Kasumi-1 (cell line): ENCODE data around the gene OPA1.

Experiments used
- DNase-seq, 2 experiments: peaks; one replicate each; lab custom pipeline; 2025; lab: John Stamatoyannopoulos, UW

OPA1 gene

DNA sequence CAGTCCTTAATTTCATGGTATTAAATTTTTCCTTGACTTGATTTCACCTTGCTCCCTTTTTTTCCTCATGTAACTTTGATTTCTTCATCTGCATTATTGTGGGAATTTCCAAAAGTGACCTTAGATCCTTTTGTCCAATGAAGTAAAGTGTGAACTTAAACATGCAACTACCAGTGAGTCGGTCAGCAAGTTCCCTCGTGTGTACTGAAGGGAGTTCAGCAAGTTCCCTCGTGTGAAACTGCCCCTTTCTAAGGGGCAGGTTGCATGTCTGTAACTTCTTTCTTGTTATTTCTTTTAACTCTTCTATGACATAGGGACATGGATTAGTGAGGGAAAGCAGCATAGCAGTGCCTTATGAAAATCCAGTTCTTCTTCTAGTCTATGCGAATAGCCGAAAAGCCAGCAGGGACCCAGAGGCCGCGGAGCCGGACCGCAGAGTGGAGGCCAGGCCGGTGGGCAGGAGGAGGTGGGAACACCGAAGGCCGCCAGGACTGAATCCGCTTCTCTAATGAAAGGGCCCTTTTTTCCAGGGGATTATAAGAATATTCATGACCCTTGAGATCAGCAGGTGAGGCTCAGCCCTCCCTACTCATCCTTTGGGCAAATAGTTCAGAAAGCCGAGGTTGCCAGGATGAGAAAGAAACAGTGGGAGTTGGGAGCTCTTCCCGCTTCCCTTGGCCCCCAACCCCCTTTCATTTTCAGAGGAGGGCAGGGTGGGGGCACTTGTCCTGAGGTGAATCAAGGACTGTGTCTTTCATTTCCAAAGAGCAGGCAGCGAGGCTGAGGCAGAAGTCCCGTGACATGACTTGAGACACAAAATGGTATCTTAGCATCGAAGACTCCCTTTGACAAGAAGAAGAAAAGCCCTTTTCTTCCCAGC is 117.5 kb downstream of the OPA1 start:
- no peak for DNase-seq

DNA sequence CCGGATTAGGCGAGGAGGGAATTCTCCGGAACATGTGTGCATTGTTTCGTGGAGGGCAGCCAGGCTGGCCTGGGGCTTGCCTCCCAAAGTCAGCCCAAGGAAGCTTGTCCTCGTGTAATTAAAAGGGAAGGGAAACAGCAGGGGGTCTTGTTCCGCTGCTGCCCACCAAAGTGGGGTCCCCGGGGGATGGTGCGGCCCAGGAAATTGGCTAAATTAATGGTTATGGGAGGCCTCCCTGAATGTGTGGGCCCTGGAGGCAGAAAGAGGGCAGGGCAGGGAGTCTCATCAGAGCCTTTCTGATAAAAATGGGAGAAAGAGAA is 118.1 kb downstream of the OPA1 start:
- DNase-seq: no peak

DNA sequence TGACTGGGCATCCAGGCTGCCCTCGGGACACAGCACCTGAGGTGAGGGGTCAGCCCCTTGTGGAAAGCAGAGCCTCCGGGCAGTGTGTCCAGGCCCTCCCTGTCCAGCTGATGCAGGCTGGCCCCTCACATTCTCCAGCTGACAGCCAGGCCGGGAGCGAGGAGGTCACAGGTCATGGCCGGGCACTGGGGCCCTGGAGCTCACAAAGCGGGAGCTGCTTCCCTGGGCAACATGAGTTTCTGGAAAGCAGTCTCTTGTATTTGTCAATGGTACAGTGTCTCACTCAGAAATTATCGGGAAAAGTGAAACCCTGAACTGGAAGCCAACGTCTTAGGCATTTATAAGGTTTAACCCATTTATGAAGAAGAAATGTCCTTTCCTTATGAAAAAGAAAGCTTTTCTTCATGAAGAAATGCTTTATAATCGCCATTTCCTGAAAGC is 118.5 kb downstream of the OPA1 start:
- no peak for DNase-seq

DNA sequence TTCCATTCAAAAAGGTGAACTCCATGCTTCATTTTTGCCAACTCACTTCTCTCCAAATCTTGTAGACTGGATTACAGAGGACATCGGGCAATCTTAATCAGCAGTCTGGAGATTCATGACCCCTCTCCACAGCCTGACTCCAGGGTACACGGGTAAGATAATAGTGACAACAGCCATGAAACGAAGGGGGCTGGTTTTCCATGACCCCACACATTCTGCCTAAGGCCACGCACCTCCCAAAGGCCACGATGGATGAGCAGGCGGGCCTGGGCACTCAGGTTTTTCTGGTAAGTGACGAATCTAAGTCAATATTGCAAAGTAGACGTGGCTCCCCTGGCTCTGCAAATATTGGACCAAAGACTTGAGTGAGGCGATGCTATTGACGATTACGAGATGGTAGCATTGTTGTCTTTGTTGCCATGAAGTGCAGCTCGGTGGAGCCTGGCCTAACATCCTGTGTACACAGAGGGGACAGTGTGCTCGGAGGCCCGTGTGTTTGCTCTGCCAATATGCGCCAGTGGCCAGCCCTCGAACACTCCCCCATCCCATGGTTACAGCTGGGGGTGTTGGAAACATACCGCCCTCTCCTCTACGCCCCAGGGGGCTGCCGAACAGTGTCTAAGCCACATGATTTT is 119.1 kb downstream of the OPA1 start:
- no peak for DNase-seq

DNA sequence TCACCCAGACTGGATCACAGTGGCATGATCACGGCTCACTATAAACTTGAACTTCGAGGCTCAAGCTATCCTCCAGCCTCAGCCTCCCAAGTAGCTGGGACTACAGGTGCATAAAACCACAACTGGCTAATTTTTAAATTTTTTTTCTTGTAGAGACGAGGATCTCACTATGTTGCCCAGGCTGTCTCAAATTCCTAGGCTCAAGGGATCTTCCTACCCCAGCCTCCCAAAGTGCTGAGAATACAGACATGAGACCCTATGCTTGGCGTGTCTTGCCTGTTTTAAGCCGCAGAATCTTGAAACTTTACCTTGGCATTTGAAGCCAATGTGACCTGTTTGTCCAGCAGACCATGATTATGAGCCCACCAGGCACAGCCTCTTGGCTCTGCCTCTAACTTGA is 119.9 kb downstream of the OPA1 start:
- no peak for DNase-seq

DNA sequence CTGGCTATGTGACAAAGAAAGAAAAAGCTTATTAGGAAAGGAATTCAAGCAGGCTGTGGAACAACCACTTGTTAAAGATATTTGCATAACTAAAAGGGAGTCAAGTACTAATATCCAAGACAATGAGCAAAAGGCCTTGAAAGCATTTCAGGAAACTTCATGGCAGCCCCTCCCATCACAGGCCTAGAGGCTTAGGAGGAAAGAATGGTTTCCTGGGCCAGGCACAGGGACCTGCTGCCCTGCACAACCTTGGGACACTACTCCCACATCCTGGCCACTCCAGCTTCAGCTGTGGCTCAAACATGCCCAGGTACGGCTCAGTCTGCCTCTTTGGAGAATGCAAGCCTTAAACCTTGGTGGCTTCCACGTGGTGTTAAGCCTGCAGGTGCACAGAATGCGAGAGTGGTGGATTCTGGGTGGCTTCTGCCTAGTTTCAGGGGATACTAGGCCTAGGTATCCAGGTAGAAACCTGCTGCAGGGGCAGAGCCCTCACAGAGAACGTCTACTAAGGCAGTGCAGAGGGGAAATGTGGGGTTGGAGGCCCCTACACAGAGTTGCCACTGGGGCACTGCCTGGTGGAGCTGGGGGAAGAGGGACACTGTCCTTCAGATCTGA is 121.6 kb downstream of the OPA1 start:
- DNase-seq: no peak

DNA sequence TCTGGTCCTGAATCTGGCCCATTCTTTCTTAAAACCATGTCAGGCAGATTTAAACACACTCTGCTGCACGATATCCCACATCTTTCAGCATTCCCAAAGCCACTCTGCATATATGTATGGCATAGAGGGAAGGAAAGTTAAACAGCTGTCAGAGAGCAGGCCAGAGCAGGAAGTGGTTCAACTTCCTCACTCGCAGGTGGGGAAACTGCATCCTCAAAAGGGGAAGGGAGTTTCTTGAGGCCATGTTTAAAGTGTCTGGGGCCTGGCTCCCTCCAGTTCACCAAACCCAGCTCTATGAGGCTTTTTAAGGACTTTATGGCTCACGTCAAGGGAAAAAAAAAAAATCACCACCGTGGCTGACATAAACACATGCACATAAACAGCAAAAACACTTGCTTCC is 123.1 kb downstream of the OPA1 start:
- peak; percentile 72 for DNase-seq

DNA sequence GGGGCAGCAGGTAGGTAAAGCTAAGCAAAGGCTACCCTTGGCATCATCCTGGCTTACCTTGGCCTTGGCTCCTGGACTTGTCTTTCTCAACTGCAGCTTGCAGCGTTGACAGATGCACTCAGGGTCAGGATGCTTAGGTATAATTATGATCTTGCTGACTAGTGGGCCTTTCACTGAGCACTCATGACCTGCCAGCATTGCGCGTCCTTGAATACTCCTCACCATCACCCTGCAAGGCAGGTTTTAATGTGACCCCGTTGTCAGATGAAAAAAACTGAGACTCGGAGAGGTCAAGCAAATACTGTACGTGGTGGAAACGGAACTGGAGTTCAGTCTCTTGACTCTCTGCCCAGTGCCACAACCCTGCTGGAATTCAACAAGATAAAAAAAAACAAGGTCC is 126.7 kb downstream of the OPA1 start:
- DNase-seq: no peak

DNA sequence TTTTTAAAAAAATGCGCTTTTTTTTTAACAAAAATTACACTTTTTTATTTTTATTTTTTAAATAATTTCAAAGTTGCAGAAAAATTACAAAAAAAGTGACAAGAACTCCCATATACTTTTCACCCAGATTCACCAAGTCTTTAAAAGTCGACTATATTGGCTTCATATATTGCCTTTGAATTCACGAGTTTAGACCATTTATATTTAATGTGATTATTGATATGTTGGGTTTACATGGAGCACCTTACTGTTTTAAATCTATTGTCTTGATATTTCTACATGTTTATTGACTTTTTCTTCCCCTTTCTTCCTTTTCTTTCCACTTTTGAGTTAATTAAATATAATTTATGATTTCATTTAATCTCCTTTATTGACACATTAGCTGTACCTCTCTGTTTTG is 127.2 kb downstream of the OPA1 start:
- no peak for DNase-seq

DNA sequence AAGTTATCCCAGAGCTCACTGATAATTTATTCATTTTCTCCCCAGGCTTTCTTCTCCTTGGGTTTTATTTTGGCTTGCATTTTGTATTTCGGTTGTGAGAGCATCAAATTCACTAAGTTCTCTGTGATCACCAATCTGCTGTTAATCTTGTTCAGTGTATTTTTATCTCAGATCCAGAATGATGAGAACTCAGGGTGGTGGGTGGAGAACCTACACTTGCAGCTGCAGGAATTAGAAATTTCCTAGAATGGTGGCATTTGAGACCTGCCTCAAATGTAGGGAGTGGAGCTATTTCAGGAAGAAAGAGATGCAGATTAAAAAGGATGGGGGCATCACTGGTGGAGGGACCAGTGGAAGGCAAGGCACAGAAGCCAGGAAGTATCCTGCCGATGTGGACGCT is 129.6 kb downstream of the OPA1 start:
- no peak for DNase-seq

DNA sequence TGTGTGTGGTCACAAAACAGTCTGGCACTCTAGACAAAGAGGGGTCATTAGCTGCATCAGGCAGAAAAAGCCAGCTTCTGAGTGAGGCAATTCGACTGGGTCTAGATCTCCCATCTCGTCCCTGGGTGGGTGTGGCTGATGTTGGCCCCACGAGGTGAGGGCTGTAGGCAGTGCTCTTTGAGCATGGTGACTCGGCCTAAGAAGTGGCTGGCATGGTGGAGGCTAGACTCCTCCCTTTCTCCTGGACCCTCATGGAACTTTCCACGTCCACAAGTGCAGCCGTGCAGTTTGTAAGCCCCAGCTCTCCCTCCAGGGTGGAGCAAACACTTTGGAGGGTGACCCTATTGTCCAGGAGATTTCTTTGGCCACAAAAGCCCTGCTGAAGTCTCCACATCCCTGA is 134.1 kb downstream of the OPA1 start:
- no peak for DNase-seq

DNA sequence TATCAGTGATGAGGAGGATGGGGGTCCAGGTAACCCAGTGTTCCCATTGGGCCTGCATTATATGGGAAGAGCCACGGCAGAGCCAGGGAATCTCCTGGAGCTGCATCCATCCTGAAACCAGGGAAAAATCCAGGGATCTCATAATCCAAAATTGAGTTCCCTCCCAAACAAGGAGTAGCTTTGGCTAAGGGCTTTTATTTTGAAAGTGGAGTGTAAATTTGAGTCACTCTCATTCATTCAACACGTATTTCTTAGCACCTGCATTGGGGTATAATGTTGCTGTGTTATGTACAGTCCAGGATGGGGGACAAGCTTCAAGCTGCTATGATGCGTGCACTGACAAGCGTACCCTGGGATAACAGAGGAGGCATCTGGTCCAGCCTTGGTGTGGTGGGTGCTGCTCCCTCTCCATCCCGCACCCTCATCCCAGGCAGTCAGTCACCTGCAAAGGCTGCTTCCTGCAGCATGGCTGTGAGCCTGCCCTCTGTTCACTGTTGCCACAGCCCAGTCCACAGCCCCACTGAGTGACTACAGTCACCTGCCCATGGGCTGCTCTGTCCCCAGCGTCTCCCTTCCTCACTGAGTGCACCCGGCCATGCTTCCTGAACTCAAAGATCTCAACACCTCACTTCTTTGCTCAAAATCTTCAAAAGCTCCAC is 135.6 kb downstream of the OPA1 start:
- no peak for DNase-seq

DNA sequence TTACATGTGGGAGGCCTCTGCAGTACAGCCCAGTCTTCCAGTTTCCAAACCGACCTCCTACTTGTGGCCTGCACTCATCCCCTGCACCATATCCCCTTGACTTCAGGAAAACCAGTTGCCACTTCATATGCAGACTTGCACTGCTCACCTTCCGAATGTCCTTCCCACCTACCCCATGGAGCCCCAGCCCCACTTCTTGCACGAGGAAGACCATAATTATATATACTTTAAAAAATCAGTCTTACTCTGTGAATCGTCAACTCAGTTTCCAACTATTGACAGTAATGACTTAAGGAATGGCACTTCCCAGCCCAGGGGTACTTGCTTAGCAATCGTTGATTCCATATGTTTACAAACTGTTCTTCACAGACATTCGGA is 136.1 kb downstream of the OPA1 start:
- no peak for DNase-seq

DNA sequence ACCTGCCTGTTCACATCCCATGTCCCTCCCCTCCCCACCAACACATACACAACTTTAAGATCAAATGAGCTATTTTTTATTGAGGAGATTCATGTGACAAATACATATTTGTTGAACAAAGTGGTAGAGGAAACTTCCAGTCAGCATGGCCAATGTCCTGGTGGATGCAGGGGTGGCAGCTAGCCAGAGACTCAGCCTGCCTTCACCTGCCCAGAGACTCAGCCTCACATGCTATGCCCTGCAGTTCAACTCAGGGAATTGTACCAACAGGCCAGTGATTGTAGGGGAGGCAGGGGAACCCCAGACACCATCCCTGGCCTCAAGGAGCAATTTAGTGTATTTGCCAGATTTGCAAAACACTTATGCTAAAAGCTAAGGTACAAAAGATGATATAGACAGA is 136.6 kb downstream of the OPA1 start:
- no peak for DNase-seq

DNA sequence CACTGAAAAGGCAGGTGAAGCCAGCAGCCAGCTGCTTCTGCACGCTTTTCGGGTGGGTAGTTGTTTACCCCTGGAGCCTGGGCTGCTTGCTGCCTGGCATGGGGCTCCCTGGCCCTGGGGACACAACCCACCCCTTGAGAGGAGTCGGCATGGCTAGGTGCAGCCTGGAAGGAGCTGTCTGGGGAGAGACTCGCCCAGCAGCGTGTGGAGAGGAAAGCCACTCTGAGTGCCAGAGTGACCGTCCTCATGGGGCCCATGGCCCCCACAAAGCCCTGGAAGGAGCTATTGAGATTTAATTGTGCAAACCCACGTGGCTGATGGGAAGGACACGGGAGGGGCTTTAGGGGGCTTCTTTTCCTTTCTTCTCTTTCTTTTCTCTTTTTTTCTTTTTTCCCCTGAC is 137.5 kb downstream of the OPA1 start:
- DNase-seq: no peak

DNA sequence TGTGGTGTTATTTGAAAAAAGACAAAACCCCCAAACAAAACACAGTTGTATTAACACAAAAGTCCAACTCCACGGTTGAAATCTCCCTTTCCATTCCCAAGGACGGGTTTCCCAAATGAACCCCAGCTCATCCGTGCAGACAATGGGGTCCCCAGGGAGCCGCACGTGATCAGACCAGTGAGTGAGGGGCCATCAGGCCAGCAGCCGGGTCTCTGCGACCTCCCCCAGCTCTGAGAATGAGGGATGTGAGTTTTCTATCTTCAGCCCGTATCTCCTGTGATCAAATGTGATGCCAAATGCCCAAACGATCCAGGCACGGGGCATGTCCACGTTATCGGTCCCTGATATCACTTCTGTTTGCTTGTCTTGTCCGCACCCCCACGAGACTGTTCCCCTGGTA is 138.0 kb downstream of the OPA1 start:
- DNase-seq: no peak

DNA sequence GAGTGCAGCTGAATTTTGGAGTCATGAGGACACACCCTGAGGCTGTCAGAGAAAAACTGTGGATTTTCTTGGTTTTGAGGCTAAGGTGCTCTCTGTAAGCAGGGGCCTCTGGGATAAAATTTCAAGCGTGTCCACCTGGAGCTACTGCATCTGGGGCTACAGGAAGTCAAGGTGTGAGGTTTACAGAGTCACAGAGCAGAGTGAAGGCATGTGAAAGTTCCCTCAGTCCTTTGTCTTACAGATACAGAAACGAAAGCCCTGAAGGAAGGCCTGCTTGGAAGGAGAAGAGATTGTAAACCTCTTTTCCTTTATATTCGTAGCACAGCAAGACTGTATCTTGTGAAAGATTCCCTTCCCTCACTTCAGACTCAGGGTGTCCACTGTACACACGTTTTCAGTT is 138.6 kb downstream of the OPA1 start:
- DNase-seq: no peak

DNA sequence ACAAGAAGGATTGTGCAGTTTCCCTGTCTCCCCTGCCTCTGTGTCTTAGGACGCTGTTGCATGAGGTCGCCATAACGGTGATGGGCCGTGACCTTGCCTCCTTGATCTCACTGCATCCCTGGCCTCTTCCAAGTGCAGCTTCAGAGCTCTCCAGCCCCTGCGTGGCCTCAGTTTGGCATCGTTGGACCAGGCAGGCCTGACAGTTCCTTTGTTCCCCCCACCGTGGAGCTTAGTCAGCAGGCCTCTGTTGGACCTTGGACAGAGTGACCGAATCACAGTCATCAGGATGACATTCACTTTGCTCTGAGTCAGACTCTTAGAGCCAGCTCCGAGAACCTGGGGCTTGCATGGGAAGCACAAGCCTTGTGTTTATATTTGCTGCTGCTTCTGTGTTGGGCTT is 139.4 kb downstream of the OPA1 start:
- no peak for DNase-seq

DNA sequence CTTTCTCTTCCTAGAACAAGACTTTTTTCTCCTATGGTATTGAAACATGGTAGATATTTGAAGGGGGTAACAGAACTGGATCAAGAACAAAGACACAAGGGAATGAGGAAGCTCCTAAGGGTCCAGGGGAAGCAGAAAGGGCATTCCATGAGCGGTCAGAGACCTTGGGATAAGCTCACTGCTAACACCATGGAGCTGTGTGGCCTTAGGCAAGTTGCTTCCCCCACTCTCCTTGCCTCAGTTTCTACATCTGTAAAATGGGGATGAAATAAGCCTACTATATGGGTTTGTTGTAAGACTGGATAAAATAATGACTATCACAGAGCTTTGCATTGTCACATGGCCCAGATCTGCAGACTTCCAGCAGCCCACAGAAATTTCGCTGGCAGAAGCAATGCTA is 139.8 kb downstream of the OPA1 start:
- no peak for DNase-seq

DNA sequence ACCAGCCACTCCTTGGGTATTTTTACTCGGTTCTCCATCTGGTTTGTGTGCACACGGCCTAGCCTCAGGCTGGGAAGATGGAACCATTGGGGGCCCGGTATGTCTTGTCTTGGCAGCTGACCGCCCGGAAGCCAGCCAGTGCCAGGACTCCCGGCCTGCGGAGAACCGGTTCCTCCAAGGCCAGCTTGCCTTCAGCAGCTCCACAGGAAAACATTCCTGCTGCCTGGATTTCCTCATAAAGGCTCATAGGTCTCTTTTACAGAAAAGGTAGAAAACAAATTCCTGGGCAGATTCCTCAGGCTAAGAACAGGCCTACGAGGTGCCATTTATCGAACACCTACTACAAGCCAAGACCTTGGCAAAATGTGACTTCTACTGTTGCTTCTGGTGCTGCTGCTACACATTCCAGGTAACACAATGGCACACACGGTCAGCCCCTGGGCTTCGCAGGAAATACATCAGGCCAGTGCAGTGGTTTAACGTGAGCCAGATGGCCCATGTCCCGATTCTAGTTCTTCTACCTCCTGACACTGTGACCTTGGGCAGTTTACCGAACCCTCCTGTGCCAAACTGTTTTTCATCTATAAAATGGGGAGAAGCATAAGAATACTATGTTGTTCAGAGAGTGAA is 141.8 kb downstream of the OPA1 start:
- no peak for DNase-seq

DNA sequence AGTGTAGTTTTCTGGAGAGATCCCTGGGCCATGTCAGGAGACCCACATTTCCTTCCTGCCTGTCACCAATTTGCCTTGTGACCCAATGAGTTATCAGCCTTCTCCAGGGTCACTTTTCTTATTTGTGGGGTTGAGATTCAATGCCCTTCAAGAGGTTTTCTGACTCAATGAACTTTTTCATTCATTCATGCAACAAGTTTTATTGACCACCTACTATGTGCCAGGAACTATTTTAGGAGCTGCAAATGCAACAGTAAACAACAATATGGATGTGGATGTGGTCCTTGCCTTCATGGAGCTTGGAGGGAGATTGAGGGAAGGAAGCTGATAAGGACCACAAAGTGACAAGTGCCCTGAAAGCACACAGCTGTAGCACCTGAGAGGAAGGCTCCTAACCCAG is 142.8 kb downstream of the OPA1 start:
- DNase-seq: no peak

DNA sequence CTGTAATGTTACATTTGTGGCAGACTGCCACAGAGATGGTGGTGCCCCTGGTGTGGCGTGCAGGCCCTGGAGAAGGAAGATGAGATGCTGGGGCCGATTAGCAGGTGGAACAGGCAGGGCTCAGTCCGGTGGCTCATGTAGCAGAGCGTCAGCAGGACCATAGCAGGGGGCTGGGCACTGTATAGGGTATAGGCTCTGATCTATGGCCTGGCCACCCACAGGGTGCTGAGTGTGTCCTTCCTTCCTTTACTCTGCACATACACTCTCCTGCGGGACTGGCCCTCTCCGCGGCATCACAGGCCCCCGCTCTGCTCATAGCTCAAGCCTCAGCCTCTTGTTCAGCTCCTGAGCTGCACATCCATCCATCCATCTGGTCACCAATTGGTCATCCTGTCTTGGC is 143.6 kb downstream of the OPA1 start:
- DNase-seq: no peak
